NCI-H2107 (cell line): Measurements from ENCODE around the gene NPIPB2.
"Not testable (repeated sequence)": the region's sequence is repeated elsewhere in the genome, so short reads cannot be mapped to it uniquely, and the experiment has no call there.

Source experiments
- DNase-seq: peaks from one replicate; lab custom pipeline; 2025; lab: John Stamatoyannopoulos, UW

Gene NPIPB2

GRCh38 chr16:11957591-11958395 lies 15.9 kb upstream of the NPIPB2 start:
- DNase-seq: no peak

GRCh38 chr16:11956558-11956957 lies 14.7 kb upstream of the NPIPB2 start:
- DNase-seq: no peak

GRCh38 chr16:11955713-11956123 lies 13.9 kb upstream of the NPIPB2 start:
- DNase-seq: no peak

- not testable (repeated sequence) for DNase-seq
Measured at GRCh38 chr16:11953576-11953975, 11.7 kb upstream of the NPIPB2 start.

GRCh38 chr16:11950388-11950787 lies 8.5 kb upstream of the NPIPB2 start:
- no peak for DNase-seq

GRCh38 chr16:11949527-11949926 lies 7.7 kb upstream of the NPIPB2 start:
- peak; percentile 12 for DNase-seq

GRCh38 chr16:11948819-11949218 lies 7.0 kb upstream of the NPIPB2 start:
- no peak for DNase-seq

GRCh38 chr16:11946433-11946832 lies 4.6 kb upstream of the NPIPB2 start:
- no peak for DNase-seq

GRCh38 chr16:11927350-11927749 lies 14.5 kb downstream of the NPIPB2 start:
- DNase-seq: not testable (repeated sequence)

- DNase-seq: not testable (repeated sequence)
Measured at GRCh38 chr16:11924046-11924445, 17.8 kb downstream of the NPIPB2 start.

GRCh38 chr16:11916524-11917285 lies 25.1 kb downstream of the NPIPB2 start:
- DNase-seq: no peak

- peak; percentile 98 for DNase-seq
Measured at GRCh38 chr16:11915644-11916523, 26.0 kb downstream of the NPIPB2 start, which contains the start of gene GSPT1. Gene GSPT1, minus strand, starts transcription at chr16:11915956. Its CDS starts 236 bp downstream, at chr16:11915720.

- DNase-seq: no peak
Measured at GRCh38 chr16:11915114-11915643, 26.7 kb downstream of the NPIPB2 start.

GRCh38 chr16:11914210-11915113 lies 27.4 kb downstream of the NPIPB2 start:
- DNase-seq: no peak

GRCh38 chr16:11913425-11914079 lies 28.3 kb downstream of the NPIPB2 start:
- no peak for DNase-seq

GRCh38 chr16:11909653-11910545 lies 31.9 kb downstream of the NPIPB2 start:
- DNase-seq: no peak

- no peak for DNase-seq
Measured at GRCh38 chr16:11907160-11907970, 34.5 kb downstream of the NPIPB2 start.

- DNase-seq: no peak
Measured at GRCh38 chr16:11903906-11904305, 37.9 kb downstream of the NPIPB2 start.
